HG03159 (cell line): ENCODE measurements around the gene EXOC4.
"Not testable (repeated sequence)": the region's sequence is repeated elsewhere in the genome, so short reads cannot be mapped to it uniquely, and the experiment has no call there.

ENCODE experiments used
- ATAC-seq: cut with Tn5 transposase; IDR thresholded peaks from one replicate; pipeline ENCODE4 v1.9.1; 2021; ENCODE audit warnings: mild to moderate bottlenecking, moderate library complexity; ENCODE audit not compliant: unreplicated experiment

The EXOC4 gene

DNA sequence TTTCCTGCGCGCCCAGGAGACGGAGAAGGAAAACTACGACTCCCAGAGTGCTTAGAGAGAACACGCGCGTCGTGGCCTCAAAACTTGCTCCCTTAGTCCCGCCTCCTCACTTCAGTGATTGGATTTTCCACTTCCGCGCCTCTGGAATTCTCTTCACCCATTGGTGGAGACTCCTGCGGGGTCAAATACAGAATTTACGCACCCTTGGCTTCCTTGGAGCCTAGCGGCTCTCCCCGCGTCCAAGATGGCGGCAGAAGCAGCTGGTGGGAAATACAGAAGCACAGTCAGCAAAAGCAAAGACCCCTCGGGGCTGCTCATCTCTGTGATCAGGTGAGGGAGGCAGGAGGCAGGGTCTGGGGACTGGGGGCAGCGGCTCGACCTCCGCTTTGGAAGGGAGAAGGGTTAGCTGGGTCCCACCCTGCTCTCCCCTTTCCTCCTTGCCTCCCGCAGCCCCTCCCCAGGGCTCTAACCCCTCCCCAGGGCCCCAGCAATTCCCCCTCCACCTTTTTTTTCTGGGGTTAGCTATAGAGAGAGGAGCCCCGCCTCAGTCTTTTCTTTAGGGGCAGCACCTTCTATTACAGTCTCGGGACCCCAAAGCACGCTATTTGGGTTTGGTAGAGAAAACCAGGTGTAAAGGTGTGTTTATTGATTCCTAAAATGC, at the start of gene EXOC4:
Gene EXOC4 (plus strand): TSS at position 221 of the 661 bp plus-strand sequence.
- ATAC-seq: peak; percentile 99

DNA sequence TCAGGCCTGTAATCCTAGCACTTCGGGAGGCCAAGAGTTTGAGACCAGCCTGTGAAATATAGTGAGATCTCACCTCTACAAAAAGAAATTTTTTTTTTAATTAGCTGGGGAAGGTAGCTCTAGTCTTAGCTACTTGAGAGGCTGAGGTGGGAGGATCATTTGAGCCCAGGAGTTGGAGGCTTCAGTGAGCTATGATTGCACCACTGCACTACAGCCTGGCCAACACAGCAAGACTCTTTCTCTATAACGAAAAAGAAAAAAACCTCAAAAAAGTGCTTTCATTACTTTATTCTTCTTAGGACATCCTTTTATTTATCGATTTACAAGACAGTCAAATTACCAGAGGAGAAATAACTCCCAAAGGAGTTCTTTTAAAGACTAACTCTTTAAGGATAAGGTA, 49.4 kb upstream of the EXOC4 start:
- ATAC-seq: no peak

DNA sequence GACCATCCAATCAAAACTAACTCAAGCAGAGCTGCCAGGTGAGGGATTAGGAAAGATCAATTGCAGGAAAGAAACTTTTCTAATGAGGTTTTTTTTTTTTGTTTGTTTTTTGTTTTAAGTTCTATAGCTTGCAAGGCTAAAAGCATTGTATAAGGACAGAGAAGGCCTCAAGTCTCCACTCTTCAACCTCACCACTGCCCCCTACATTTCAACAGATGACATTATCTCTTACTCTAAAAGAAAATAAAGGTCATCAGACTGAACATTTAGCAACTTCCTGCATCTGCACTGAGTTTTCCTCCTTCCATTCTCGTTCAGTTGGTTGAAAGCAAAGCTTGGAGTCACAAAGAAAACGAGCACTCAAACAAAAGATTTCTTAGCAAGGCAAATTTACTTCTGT, 45.2 kb upstream of the EXOC4 start:
- no peak for ATAC-seq

DNA sequence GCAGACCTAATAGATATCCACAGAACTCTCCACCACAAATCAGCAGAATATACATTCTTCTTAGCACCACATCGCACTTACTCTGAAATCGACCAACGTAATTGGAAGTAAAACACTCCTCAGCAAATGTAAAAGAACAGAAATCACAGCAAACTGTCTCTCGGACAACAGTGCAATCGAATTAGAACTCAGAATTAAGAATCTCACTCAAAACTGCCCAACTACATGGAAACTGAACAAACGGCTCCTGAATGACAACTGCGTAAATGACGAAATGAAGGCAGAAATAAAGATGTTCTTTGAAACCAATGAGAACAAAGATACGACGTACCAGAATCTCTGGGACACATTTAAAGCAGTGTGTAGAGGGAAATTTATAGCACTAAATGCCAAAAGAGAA, 42.1 kb upstream of the EXOC4 start:
- not testable (repeated sequence) for ATAC-seq

DNA sequence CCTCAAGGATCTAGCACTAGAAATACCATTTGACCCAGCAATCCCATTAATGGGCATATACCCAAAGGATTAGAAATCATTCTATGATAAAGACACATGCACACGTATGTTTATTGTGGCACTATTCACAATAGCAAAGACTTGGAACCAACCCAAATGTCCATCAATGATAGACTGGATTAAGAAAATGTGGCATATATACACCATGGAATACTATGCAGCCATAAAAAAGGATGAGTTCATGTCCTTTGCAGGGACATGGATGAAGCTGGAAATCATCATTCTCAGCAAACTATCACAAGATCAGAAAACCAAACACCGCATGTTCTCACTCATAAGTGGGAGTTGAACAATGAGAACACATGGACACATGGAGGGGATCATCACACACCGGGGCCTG, 39.1 kb upstream of the EXOC4 start:
- ATAC-seq: not testable (repeated sequence)

DNA sequence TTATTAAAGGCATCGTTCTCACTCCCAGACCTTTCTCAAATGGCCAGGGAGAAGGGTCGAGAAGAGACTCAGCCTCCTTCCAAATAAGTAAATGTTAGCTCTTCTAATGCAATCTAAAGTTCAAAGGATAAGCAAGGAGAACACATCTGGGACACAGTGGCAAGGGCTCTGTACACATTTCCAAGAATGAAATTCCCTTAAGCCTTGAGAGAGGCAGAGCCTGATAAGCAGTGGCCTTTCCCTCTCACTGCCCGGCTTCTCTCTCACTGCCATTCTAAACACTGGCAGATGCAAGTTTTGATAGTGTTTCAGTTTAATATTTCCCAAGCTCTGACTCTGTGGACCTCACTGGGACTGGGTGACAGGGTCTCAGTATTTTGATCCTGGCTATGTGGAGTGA, 35.1 kb upstream of the EXOC4 start:
- no peak for ATAC-seq

DNA sequence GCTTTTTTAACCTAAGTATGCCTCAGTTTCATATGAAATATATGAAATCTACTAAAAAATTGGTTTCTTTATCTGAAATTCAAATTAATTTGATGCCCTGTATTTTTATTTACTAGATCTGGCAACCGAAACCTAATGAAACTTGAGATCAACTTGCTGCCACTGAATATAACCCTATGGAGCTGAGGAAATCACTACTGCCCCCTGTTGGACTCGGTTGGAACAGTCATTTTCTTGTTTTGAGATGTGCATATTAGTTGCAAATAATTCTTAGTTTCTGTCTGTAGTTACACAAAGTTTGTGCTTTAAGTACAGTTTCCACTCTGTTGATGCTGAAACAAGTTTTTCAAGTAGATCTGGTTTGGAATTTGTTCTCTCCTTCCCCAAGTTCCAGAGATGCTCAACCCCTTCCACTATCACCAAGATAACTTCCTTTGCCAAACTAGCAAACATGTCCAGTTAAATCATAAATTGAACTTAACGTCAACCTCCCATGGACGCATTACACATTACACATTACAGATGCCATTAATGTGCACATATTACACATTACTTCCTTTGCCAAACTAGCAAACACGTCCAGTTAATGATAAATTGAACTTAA, 22.2 kb upstream of the EXOC4 start:
- ATAC-seq: no peak

DNA sequence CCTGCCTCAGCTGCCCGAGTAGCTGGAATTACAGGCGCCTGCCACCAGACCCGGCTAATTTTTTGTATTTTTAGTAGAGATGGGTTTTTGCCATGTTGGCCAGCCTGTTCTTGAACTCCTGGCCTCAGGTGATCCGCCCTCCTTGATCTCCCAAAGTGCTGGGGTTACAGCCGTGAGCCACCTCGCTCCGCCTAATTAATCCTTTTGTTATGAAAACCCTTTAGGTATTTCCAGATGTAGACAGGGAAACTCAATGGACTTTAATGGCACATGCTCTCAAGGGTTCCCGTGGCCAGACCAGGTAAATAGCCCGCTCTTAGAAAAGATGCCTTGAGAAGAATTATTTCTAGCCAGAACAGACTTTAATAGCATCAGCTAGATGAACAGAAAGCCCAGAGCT, 19.7 kb upstream of the EXOC4 start:
- ATAC-seq: no peak

DNA sequence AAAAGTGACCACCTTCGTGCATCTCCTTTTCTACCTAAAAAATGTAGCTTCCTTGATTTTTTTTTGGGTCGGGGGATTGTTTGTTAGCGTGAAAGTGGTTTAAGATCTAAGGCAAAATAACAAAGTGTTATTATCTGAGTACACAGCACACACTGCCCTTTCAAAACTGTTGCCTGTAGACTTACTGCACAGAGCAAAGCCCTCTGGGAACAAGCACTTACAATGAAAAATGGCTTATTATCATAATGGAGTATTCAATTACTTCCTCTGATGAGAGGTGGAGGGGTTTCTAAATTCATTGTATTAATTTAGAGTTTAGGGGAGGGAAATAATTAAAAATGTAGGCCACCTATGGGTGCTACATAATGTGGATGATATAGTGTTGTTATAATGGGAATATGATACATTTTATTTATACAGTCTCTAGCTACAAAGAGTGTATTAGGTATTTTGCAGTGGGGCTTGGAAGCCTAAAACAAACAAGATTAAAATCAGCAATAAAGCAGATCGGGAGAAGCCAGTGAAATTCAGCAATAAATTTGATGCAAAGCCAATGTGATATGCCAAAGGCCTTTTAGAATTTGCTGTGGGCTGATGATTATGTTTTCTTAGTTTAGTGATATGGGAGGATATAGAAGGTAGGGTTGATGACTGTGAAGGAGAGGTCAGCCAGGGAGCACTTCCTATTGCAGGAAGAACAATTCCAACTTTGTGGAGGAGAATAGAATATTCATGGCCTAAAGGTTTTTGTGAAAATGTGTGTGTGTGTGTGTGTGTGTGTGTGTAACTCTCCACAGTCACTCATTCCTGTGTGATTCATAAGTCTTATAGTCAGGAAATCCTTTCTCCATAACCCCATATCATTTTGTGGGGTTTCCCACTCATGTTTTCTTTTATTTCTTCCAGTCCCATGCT, 17.7 kb upstream of the EXOC4 start:
- ATAC-seq: no peak

DNA sequence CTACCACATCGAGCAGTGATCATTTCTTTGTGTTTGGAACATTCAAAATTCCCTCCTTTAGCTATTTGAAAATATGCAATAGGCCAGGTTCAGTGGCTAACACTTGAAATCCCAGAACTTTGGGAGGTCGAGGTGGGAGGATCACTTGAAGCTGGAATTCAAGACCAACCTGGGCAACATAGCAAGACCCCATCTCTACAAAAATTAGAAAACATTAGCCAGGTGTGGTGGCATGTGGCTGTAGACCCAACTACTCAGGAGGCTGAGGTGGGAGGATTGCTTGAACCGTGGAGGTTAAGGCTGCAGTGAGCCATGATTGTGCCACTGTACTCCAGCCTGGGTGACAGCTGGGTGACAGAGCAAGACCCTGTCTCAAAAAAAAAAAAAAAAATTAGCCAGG, 15.3 kb upstream of the EXOC4 start:
- no peak for ATAC-seq

DNA sequence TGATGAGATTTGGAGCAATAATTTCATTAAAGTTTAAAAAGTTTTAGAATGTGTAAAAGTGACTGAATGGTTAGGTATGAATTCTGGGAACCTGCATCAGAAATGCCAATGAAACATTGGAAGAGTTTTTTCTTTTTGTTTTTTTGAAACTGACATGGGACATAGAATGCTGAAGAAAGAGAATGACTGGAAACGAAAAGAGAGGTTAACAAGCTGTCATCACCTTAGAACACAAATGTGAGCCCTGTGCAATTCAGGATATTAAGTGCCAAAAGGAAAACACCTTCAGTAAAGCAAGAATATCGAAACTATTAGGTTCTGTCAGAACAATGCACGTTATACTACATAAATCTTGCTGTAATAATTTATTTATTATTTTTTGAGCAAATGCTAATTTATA, 12.6 kb upstream of the EXOC4 start:
- ATAC-seq: no peak

DNA sequence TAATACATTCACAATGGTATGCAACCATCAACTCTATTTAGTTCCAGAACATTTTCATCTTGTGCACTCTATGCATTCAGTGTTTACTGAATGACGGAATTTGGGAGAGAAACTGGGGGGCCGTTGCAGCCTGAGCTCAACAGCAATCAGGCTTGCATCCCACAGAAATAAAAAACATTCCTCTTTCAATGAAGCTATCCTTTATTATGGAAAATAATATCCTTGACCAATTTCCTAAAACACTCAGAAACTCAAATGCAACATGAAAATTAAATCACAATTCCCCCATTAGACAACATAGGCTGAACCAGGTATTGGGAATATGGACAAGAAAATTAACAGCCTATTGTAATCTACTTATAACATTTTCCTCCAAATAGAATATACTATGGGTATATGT, 6.3 kb upstream of the EXOC4 start:
- ATAC-seq: no peak

DNA sequence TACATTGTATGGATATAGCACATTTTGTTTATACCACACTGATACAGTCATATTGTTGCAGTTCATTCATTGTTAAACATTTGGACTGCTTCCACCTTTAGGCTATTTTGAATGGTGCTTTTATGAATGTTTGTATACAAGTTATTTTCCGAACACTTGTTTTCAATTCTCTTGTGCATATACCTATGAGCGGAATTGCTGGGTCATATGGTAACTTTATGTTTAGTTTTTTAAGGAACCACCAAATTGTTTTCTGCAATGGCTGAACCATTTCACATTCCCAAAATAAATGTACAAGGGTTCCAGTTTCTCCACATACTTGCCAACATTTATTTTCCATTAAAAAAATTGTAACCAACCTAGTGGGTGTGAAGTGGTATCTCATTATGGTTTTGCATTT, 4.0 kb upstream of the EXOC4 start:
- no peak for ATAC-seq

DNA sequence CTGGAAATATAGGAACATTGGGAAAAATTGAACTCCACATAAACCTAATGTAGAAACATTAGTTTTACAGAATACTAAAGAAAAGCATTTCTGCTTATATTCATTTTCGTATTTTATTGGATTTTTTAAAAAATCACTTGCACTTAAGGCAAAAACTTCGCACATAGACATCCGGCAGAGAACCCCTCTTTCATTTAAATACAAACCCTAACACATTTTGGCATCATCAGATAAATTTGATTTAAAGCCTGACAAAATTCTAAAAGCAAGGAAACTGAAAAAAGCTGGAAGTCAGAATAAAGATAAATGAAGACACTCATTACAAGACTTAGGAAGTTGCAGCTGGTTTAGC, 396 bp upstream of the EXOC4 start:
- no peak for ATAC-seq

DNA sequence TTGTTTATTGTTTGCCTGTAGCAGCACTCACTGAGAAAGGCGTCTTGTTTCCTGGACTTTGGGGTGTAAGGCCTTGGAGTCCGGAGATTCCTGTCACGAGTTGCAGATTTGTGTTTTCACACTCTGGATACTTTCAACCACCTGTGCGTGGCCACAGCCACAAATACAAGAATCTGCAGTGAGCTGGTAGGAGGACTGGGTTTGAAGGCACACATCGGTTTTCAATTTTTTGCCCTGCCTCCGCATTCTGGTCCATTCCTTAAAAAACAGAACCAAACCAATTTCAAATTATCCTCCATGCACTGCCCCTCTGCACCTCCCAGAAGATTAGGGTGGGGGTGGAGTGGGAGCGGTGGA, 619 bp downstream of the EXOC4 start:
- no peak for ATAC-seq

DNA sequence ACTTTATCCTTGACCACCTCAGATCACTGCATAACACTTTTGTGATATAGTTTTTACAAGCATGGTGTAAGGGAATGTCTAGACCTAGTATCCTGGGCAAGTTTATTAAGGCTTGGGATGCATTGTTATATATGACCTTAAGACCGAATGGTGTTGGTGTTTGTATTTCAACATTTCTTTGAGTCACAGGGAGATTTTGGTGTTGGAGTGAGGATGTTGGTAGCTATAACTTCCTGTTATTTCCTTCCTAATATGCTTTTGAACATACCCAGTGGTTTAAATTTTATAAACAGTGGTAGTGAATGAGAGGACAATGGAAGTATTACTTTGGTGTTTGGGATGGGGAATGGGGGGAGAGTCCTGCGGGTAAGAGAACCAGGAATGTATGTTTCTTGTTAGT, 2.6 kb downstream of the EXOC4 start:
- no peak for ATAC-seq

DNA sequence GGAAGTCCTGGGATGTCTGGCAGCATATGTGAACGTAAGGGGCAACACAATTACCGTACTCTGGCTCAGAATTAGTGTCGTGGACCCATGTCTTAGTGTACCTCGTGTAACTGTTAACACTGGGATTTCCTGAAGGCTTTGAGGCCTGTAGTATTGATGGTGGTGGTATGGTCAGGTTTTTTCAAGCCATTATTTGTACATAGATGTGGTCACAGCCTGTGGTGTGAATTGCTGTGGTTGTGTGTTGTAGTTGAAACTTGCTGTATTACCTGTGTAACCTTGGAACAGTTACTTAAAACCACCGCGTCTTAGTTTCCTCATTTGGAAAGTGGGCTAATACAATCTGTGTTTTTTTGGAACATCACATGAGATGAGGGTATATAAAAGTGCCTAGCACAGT, 5.3 kb downstream of the EXOC4 start:
- no peak for ATAC-seq

DNA sequence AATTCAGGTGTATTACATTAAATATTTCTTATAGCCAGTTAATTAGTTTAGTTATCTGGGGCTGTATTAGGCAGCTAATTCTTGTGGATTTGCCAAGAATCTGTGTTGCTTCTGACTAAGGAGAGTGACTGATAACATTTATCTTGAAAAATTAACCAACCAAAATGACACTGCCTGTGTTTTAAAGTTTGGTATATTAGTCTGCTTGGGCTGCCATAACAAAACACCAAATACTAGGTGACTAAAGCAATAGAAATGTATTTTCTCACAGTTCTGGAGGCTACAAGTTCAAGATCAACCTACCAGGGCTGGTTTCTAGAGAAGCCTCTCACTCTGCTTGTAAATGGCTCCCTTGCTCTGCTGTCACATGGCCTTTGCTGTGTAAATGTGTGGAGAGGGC, 12.9 kb downstream of the EXOC4 start:
- no peak for ATAC-seq

DNA sequence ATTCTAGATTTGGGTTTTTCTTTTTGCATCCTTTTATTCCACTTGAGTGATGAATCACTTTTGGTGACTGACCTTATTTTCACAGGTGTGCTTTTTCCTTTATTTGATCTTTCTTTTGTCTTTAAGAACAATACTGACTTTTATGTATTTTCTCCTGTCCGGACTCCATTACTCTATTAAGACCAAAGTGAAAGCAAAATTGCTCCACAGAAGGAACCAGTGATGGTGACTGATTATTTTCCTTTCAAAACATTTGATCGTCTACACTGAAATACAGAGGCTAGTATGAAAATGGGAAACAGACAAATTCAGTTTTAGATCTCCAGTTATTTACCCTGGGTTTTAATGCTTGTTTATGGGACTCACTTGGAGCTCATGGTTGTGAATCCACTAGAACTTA, 15.5 kb downstream of the EXOC4 start:
- no peak for ATAC-seq

DNA sequence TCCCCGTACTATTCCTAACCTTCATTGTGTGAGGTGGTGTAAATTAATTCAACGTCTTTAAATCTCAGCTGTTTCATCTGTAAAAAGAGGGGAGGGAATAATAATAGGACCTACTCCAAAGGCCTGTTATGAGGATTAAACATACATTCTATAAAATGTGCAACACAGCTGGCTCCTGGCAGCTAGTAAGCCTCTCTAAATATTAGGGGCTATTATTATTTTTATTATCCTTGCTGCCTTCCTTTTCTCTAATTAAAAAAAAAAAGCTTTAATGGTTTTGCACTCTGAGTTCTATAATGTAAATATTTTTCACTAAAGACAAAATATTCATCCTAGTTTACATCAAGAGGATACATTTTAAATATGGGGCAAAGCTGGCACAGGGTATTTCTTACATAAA, 19.5 kb downstream of the EXOC4 start:
- no peak for ATAC-seq

DNA sequence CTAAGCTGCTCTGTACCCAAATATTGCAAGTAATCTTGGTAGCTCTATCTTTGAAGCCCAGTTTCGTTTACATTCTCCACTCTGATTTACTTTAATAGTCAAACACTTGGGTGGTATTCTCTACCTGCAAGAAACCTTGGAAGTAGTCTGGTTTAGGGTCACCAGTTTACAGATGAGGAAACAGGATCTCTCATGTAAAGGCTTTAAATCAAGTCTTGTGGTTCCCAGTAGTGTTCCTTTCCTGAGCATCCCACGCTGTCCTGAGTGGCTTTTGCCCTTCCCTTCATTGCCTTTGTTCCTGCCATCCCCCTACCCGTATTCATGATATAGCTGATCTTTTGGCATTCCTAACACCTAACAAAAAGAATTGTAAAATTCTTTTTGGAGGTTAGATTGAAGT, 20.3 kb downstream of the EXOC4 start:
- ATAC-seq: no peak

DNA sequence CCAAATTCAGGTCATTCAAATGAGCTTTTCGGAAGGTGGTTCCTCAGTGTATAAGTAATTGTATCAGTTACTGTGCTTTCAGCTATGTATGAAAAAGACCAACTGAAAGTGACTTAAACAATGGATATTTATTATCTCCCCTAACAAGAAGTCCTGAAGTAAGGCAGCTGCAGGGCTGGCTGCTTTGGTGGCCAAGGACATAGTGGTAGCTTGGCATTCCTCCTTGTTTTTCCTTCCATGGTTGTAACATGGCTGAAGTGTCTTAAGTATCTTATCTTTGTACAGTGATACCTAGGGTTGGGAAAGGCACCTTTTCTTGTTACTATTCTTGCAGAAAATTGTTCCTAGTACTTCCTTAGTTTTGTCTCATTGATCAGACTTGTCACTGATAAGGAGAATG, 21.4 kb downstream of the EXOC4 start:
- ATAC-seq: no peak
